ENCODE results near the gene TTC32.
"Not testable (repeated sequence)": the region's sequence is repeated elsewhere in the genome, so short reads cannot be mapped to it uniquely, and the experiment has no call there.

Gene TTC32

DNA sequence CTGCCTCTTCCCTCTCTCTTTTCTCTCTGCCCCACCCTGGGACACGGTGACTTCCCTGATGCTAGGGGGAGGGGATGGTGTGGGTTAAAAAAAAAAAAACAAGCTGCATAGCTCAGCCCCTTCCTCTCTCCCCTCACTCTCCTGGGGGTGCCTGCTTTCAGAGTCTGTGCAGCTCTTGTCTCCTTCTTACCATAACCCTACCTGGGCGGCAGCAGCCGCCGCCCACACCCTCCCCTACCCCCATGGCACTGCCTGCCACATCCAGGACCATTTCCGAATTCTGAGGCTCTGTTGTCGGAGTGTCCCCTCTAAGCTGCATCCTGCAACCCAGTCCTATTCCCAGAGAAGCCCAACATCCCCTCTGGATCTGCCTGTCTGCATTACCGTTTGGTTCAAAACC is 16.0 kb downstream of the TTC32 start:
- Mint-ChIP-seq H3K27ac (no peak overlapping the region), H3K4me1 (no peaks in the 10 kb centered on the region), H3K36me3 (ENCODE audit: low read depth) (no peaks in the 10 kb centered on the region), H3K9me3 (no peaks in the 10 kb centered on the region), H3K4me3 (no peak overlapping the region), H3K27me3 (ENCODE audit: low read depth) (peaks cover 18% of the 10 kb centered on the region)
- TF ChIP-seq, protein P1, sequence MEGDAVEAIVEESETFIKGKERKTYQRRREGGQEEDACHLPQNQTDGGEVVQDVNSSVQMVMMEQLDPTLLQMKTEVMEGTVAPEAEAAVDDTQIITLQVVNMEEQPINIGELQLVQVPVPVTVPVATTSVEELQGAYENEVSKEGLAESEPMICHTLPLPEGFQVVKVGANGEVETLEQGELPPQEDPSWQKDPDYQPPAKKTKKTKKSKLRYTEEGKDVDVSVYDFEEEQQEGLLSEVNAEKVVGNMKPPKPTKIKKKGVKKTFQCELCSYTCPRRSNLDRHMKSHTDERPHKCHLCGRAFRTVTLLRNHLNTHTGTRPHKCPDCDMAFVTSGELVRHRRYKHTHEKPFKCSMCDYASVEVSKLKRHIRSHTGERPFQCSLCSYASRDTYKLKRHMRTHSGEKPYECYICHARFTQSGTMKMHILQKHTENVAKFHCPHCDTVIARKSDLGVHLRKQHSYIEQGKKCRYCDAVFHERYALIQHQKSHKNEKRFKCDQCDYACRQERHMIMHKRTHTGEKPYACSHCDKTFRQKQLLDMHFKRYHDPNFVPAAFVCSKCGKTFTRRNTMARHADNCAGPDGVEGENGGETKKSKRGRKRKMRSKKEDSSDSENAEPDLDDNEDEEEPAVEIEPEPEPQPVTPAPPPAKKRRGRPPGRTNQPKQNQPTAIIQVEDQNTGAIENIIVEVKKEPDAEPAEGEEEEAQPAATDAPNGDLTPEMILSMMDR (IDR thresholded peaks at IDR 0.05; ENCODE audit: unreplicated experiment in 3 of 3): no peak

GRCh38 chr2:19883971-19884720 is 17.6 kb downstream of the TTC32 start:
- no peaks in the 10 kb centered on the region for H3K36me3 Mint-ChIP-seq (ENCODE audit: low read depth)
- TF ChIP-seq, protein P1 (IDR thresholded peaks at IDR 0.05; ENCODE audit: unreplicated experiment in 3 of 3): no peak
- H3K4me3 Mint-ChIP-seq: no peak overlapping the region
- peaks cover 18% of the 10 kb centered on the region for H3K27me3 Mint-ChIP-seq (ENCODE audit: low read depth)
- no peak overlapping the region for H3K27ac Mint-ChIP-seq
- no peaks in the 10 kb centered on the region for H3K9me3 Mint-ChIP-seq
- no peaks in the 10 kb centered on the region for H3K4me1 Mint-ChIP-seq

DNA sequence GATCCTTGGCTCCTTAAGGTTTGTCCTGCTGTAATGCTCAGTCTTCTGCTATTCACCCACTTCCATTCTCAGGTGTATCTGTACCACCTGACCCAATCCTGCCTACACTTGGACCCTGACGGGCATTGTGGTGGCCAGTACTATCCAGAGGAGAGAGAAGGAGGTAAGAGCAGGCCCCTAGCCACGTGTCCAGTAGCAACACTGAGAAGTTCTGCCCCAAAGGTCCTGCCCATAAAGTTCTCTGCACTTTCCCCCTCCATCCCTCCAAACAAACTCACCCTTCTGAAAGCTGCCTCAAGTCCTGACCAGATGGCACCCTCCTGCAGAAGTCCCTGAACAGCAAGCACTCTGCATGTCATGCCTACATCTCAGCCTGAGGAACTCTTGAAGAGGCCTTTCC is 18.3 kb downstream of the TTC32 start:
- H3K9me3 Mint-ChIP-seq: no peaks in the 10 kb centered on the region
- H3K27me3 Mint-ChIP-seq (ENCODE audit: low read depth): peaks cover 18% of the 10 kb centered on the region
- H3K36me3 Mint-ChIP-seq (ENCODE audit: low read depth): no peaks in the 10 kb centered on the region
- no peak overlapping the region for H3K4me3 Mint-ChIP-seq
- no peaks in the 10 kb centered on the region for H3K4me1 Mint-ChIP-seq
- TF ChIP-seq, protein P1 (IDR thresholded peaks at IDR 0.05; ENCODE audit: unreplicated experiment in 3 of 3): no peak
- no peak overlapping the region for H3K27ac Mint-ChIP-seq

- TF ChIP-seq, protein P1 (IDR thresholded peaks at IDR 0.05; ENCODE audit: unreplicated experiment in 3 of 3): no peak
- Mint-ChIP-seq H3K4me3 (no peak overlapping the region), H3K27ac (no peak overlapping the region), H3K4me1 (no peaks in the 10 kb centered on the region), H3K9me3 (no peaks in the 10 kb centered on the region), H3K36me3 (ENCODE audit: low read depth) (no peaks in the 10 kb centered on the region), H3K27me3 (ENCODE audit: low read depth) (peaks cover 15% of the 10 kb centered on the region)
Measured at GRCh38 chr2:19882286-19882685, 19.5 kb downstream of the TTC32 start.

- no peak overlapping the region for H3K4me3 Mint-ChIP-seq
- H3K4me1 Mint-ChIP-seq: no peaks in the 10 kb centered on the region
- no peaks in the 10 kb centered on the region for H3K36me3 Mint-ChIP-seq (ENCODE audit: low read depth)
- H3K9me3 Mint-ChIP-seq: no peaks in the 10 kb centered on the region
- H3K27me3 Mint-ChIP-seq (ENCODE audit: low read depth): peaks cover 13% of the 10 kb centered on the region
- TF ChIP-seq, protein P1 (IDR thresholded peaks at IDR 0.05; ENCODE audit: unreplicated experiment in 3 of 3): no peak
- H3K27ac Mint-ChIP-seq: no peak overlapping the region
Measured at GRCh38 chr2:19881908-19882265, 19.9 kb downstream of the TTC32 start.

- no peak overlapping the region for H3K4me3 Mint-ChIP-seq
- H3K27me3 Mint-ChIP-seq (ENCODE audit: low read depth): peaks cover 13% of the 10 kb centered on the region
- H3K4me1 Mint-ChIP-seq: no peaks in the 10 kb centered on the region
- TF ChIP-seq, protein P1 (IDR thresholded peaks at IDR 0.05; ENCODE audit: unreplicated experiment in 3 of 3): no peak
- H3K9me3 Mint-ChIP-seq: no peaks in the 10 kb centered on the region
- H3K27ac Mint-ChIP-seq: no peak overlapping the region
- H3K36me3 Mint-ChIP-seq (ENCODE audit: low read depth): no peaks in the 10 kb centered on the region
Measured at GRCh38 chr2:19881221-19881907, 20.4 kb downstream of the TTC32 start.

DNA sequence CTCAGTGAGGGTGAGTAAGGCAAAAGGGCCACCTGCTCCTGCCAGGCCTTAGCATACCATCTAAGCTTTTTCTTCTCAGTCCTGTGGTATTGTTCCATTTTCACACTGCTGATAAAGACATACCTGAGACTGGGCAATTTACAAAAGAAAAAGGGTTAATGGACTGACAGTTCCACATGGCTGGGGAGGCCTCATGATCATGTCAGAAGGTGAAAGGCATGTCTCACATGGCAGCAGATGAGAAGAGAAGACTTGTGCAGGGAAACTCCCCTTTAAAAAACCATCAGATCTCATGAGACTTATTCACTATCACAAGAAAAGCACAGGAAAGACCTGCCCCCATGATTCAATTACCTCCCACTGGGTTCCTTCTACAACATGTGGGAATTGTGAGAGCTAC is 21.6 kb downstream of the TTC32 start:
- not testable (repeated sequence) for H3K36me3 Mint-ChIP-seq (ENCODE audit: low read depth); H3K27ac Mint-ChIP-seq; H3K4me3 Mint-ChIP-seq; H3K27me3 Mint-ChIP-seq (ENCODE audit: low read depth); H3K9me3 Mint-ChIP-seq; H3K4me1 Mint-ChIP-seq

Measured in nephron (organoid).